ENCODE results near the gene DKKL1. TPM values are rescaled to one million over a fixed set of nuclear protein-coding genes. Genes with fewer than 3 reads are reported as not detected.

Gene DKKL1
- total and polyA plus RNA-seq, 2 experiments from 2014 or later = 11.0 to 14.0 TPM

Other genes starting within 250 kb of the DKKL1 start
- 20.0 and 24.5 TPM in 2 replicates for gene LIN7B, start 249.5 kb upstream of the DKKL1 start, total RNA-seq
- gene LIN7B, start 249.5 kb upstream of the DKKL1 start, polyA plus RNA-seq = 34.6 and 37.8 TPM in 2 replicates
- 2.1 and 12.5 TPM in 2 replicates for gene C19orf73, start 244.7 kb upstream of the DKKL1 start, total RNA-seq
- gene C19orf73, start 244.7 kb upstream of the DKKL1 start, polyA plus RNA-seq = 3.7 and 9.6 TPM in 2 replicates
- 27.3 and 30.4 TPM in 2 replicates for gene PPFIA3, start 244.3 kb upstream of the DKKL1 start, total RNA-seq
- 29.3 and 32.5 TPM in 2 replicates for gene PPFIA3, start 244.3 kb upstream of the DKKL1 start, polyA plus RNA-seq
- gene HRC, start 208.5 kb upstream of the DKKL1 start, total RNA-seq = 255 and 389 TPM in 2 replicates
- 184 and 255 TPM in 2 replicates for gene HRC, start 208.5 kb upstream of the DKKL1 start, polyA plus RNA-seq
- gene TRPM4, start 206.1 kb upstream of the DKKL1 start, total RNA-seq = 51.3 and 106 TPM in 2 replicates
- 74.2 and 119 TPM in 2 replicates for gene TRPM4, start 206.1 kb upstream of the DKKL1 start, polyA plus RNA-seq
- gene SLC6A16, start 38.7 kb upstream of the DKKL1 start, total RNA-seq = 1.6 and 2.8 TPM in 2 replicates
- gene SLC6A16, start 38.7 kb upstream of the DKKL1 start, polyA plus RNA-seq = 4.0 and 6.5 TPM in 2 replicates
- gene CD37, start 28.5 kb upstream of the DKKL1 start, total RNA-seq = not detected in 2 replicates
- 11.9 and 17.9 TPM in 2 replicates for gene CD37, start 28.5 kb upstream of the DKKL1 start, polyA plus RNA-seq
- 84.3 and 108 TPM in 2 replicates for gene TEAD2, start 1.5 kb upstream of the DKKL1 start, total RNA-seq
- 82.9 and 111 TPM in 2 replicates for gene TEAD2, start 1.5 kb upstream of the DKKL1 start, polyA plus RNA-seq
- 0.27 TPM in 1 of 2 replicates, not detected in the other for gene KASH5, start 24.4 kb downstream of the DKKL1 start, total RNA-seq
- gene KASH5, start 24.4 kb downstream of the DKKL1 start, polyA plus RNA-seq = 1.2 TPM in 1 of 2 replicates, not detected in the other
- gene PTH2, start 59.6 kb downstream of the DKKL1 start, total RNA-seq = 2.8 and 6.2 TPM in 2 replicates
- 10.0 and 15.8 TPM in 2 replicates for gene PTH2, start 59.6 kb downstream of the DKKL1 start, polyA plus RNA-seq
- gene GFY, start 61.5 kb downstream of the DKKL1 start, total RNA-seq = 1.8 and 2.0 TPM in 2 replicates
- gene GFY, start 61.5 kb downstream of the DKKL1 start, polyA plus RNA-seq = 5.0 and 8.4 TPM in 2 replicates
- gene SLC17A7, start 77.7 kb downstream of the DKKL1 start, total RNA-seq = 1.6 and 2.2 TPM in 2 replicates
- 0.77 and 1.2 TPM in 2 replicates for gene SLC17A7, start 77.7 kb downstream of the DKKL1 start, polyA plus RNA-seq
- 145 and 200 TPM in 2 replicates for gene PIH1D1, start 87.9 kb downstream of the DKKL1 start, total RNA-seq
- 139 and 156 TPM in 2 replicates for gene PIH1D1, start 87.9 kb downstream of the DKKL1 start, polyA plus RNA-seq
- 46.4 and 54.3 TPM in 2 replicates for gene ALDH16A1, start 89.3 kb downstream of the DKKL1 start, total RNA-seq
- 24.1 and 37.3 TPM in 2 replicates for gene ALDH16A1, start 89.3 kb downstream of the DKKL1 start, polyA plus RNA-seq
- 0.28 and 2.0 TPM in 2 replicates for gene FLT3LG, start 110.3 kb downstream of the DKKL1 start, total RNA-seq
- gene FLT3LG, start 110.3 kb downstream of the DKKL1 start, polyA plus RNA-seq = 0.86 and 2.6 TPM in 2 replicates
- 2,232 and 2,350 TPM in 2 replicates for gene RPL13A, start 123.7 kb downstream of the DKKL1 start, total RNA-seq
- gene RPL13A, start 123.7 kb downstream of the DKKL1 start, polyA plus RNA-seq = 752 and 964 TPM in 2 replicates
- gene RPS11, start 132.6 kb downstream of the DKKL1 start, total RNA-seq = 2,191 and 3,526 TPM in 2 replicates
- 619 and 678 TPM in 2 replicates for gene RPS11, start 132.6 kb downstream of the DKKL1 start, polyA plus RNA-seq
- gene FCGRT, start 148.8 kb downstream of the DKKL1 start, total RNA-seq = 48.8 and 61.4 TPM in 2 replicates
- 54.7 and 62.2 TPM in 2 replicates for gene FCGRT, start 148.8 kb downstream of the DKKL1 start, polyA plus RNA-seq
- 12.8 and 15.2 TPM in 2 replicates for gene RCN3, start 164.1 kb downstream of the DKKL1 start, total RNA-seq
- gene RCN3, start 164.1 kb downstream of the DKKL1 start, polyA plus RNA-seq = 9.4 and 10.5 TPM in 2 replicates
- 120 and 132 TPM in 2 replicates for gene NOSIP, start 216.7 kb downstream of the DKKL1 start, total RNA-seq
- gene NOSIP, start 216.7 kb downstream of the DKKL1 start, polyA plus RNA-seq = 181 and 193 TPM in 2 replicates
- gene PRRG2, start 217.4 kb downstream of the DKKL1 start, total RNA-seq = 0.67 and 8.2 TPM in 2 replicates
- gene PRRG2, start 217.4 kb downstream of the DKKL1 start, polyA plus RNA-seq = 0.10 and 0.29 TPM in 2 replicates
- 18.2 and 24.7 TPM in 2 replicates for gene PRR12, start 227.3 kb downstream of the DKKL1 start, total RNA-seq
- gene PRR12, start 227.3 kb downstream of the DKKL1 start, polyA plus RNA-seq = 3.9 and 5.1 TPM in 2 replicates

Measured in cardiac muscle cell (in vitro differentiated cells and primary cell).